ENCODE data around the gene SLC39A7.

The SLC39A7 gene

DNA sequence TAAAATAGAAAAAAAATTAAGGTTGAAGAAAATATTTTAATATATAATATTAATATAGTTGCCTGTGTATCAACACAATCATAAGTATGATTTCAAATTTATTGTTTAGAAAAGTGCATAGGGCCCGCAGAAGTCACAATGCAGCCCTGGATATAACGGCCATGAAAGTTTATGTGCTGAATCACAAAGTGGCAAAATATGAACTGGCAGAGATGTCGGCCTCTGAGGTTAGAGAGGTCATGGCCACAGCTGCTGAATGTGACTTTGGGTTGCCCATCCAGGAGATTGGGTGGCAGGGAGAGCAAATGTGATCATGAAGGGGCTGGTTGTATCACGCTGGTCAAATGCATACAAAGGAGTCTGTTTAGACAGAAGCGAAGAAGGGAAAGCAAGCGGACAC is 44.1 kb upstream of the SLC39A7 start:
- Histone ChIP-seq H3K79me2 (ENCODE audit: insufficient read depth, low read length) (no peaks in the 10 kb centered on the region), H2AFZ (ENCODE audit: low read depth, low read length) (no peak overlapping the region), H3K9ac (ENCODE audit: low read depth, low read length) (no peak overlapping the region), H4K20me1 (ENCODE audit: insufficient read depth, low read length) (no peaks in the 10 kb centered on the region), H3K27ac (ENCODE audit: low read length) (no peak overlapping the region), H3K4me1 (ENCODE audit: insufficient read depth, low read length) (peaks cover 5% of the 10 kb centered on the region), H3K9me3 (ENCODE audit: insufficient read depth, low read length, severe bottlenecking) (peaks cover under 1% of the 10 kb centered on the region), H3K27me3 (ENCODE audit: insufficient read depth, low read length, poor library complexity) (peaks cover 16% of the 10 kb centered on the region), H3K4me2 (ENCODE audit: insufficient read depth, low read length) (no peak overlapping the region), H3K4me3 (ENCODE audit: low read depth in 1 of 2, low read length in 2 of 2) (no peak overlapping the region), H3K36me3 (ENCODE audit: insufficient read depth, low read length) (no peaks in the 10 kb centered on the region)
- TF ChIP-seq EZH2 (IDR thresholded peaks at IDR 0.05; ENCODE audit: borderline replicate concordance, low read depth, low read length, severe bottlenecking), result no peak
- TF ChIP-seq, protein P1, sequence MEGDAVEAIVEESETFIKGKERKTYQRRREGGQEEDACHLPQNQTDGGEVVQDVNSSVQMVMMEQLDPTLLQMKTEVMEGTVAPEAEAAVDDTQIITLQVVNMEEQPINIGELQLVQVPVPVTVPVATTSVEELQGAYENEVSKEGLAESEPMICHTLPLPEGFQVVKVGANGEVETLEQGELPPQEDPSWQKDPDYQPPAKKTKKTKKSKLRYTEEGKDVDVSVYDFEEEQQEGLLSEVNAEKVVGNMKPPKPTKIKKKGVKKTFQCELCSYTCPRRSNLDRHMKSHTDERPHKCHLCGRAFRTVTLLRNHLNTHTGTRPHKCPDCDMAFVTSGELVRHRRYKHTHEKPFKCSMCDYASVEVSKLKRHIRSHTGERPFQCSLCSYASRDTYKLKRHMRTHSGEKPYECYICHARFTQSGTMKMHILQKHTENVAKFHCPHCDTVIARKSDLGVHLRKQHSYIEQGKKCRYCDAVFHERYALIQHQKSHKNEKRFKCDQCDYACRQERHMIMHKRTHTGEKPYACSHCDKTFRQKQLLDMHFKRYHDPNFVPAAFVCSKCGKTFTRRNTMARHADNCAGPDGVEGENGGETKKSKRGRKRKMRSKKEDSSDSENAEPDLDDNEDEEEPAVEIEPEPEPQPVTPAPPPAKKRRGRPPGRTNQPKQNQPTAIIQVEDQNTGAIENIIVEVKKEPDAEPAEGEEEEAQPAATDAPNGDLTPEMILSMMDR (IDR thresholded peaks at IDR 0.05; ENCODE audit: borderline replicate concordance, extremely low read depth, low read length, poor library complexity, severe bottlenecking), result no peak
- no peak for DNase-seq
- no peak for ATAC-seq (ENCODE audit: insufficient read depth, low read depth)

- H3K4me3 ChIP-seq (ENCODE audit: low read depth in 1 of 2, low read length in 2 of 2), result no peak overlapping the region
- H3K4me1 ChIP-seq (ENCODE audit: insufficient read depth, low read length), result peaks cover 9% of the 10 kb centered on the region
- H2AFZ ChIP-seq (ENCODE audit: low read depth, low read length), result no peak overlapping the region
- DNase-seq, result no peak
- no peak overlapping the region for H3K27ac ChIP-seq (ENCODE audit: low read length)
- H3K27me3 ChIP-seq (ENCODE audit: insufficient read depth, low read length, poor library complexity), result peaks cover 16% of the 10 kb centered on the region
- no peaks in the 10 kb centered on the region for H3K36me3 ChIP-seq (ENCODE audit: insufficient read depth, low read length)
- H3K9ac ChIP-seq (ENCODE audit: low read depth, low read length), result no peak overlapping the region
- no peaks in the 10 kb centered on the region for H3K9me3 ChIP-seq (ENCODE audit: insufficient read depth, low read length, severe bottlenecking)
- no peaks in the 10 kb centered on the region for H3K79me2 ChIP-seq (ENCODE audit: insufficient read depth, low read length)
- no peak overlapping the region for H3K4me2 ChIP-seq (ENCODE audit: insufficient read depth, low read length)
- no peaks in the 10 kb centered on the region for H4K20me1 ChIP-seq (ENCODE audit: insufficient read depth, low read length)
- TF ChIP-seq, protein P1 (IDR thresholded peaks at IDR 0.05; ENCODE audit: borderline replicate concordance, extremely low read depth, low read length, poor library complexity, severe bottlenecking), result no peak
- no peak for TF ChIP-seq EZH2 (IDR thresholded peaks at IDR 0.05; ENCODE audit: borderline replicate concordance, low read depth, low read length, severe bottlenecking)
- no peak for ATAC-seq (ENCODE audit: insufficient read depth, low read depth)
Measured at GRCh38 chr6:33156964-33157363, 43.7 kb upstream of the SLC39A7 start.

GRCh38 chr6:33160096-33160495 is 40.6 kb upstream of the SLC39A7 start:
- Histone ChIP-seq H2AFZ (ENCODE audit: low read depth, low read length) (no peak overlapping the region), H3K27ac (ENCODE audit: low read length) (no peak overlapping the region), H3K36me3 (ENCODE audit: insufficient read depth, low read length) (no peaks in the 10 kb centered on the region), H3K4me3 (ENCODE audit: low read depth in 1 of 2, low read length in 2 of 2) (no peak overlapping the region), H3K4me1 (ENCODE audit: insufficient read depth, low read length) (peaks cover 11% of the 10 kb centered on the region), H3K4me2 (ENCODE audit: insufficient read depth, low read length) (no peak overlapping the region), H3K9me3 (ENCODE audit: insufficient read depth, low read length, severe bottlenecking) (no peaks in the 10 kb centered on the region), H3K79me2 (ENCODE audit: insufficient read depth, low read length) (no peaks in the 10 kb centered on the region), H4K20me1 (ENCODE audit: insufficient read depth, low read length) (no peaks in the 10 kb centered on the region), H3K9ac (ENCODE audit: low read depth, low read length) (no peak overlapping the region), H3K27me3 (ENCODE audit: insufficient read depth, low read length, poor library complexity) (peaks cover 16% of the 10 kb centered on the region)
- DNase-seq, result no peak
- ATAC-seq (ENCODE audit: insufficient read depth, low read depth), result no peak
- TF ChIP-seq, protein P1 (IDR thresholded peaks at IDR 0.05; ENCODE audit: borderline replicate concordance, extremely low read depth, low read length, poor library complexity, severe bottlenecking), result no peak
- no peak for TF ChIP-seq EZH2 (IDR thresholded peaks at IDR 0.05; ENCODE audit: borderline replicate concordance, low read depth, low read length, severe bottlenecking)

Measured in DND-41 (cell line).